Adrenal gland (tissue), 12 donors: ENCODE data around the gene GUCY1A1. TPM values are rescaled to one million over a fixed set of nuclear protein-coding genes. Genes with fewer than 3 reads are reported as not detected.

Source experiments
- DNase-seq, 7 donors: peaks; one replicate each; pipeline ENCODE4 v3.0.0-alpha.2; 2019 to 2020
- H3K27ac ChIP-seq, 5 donors: fragments of 200-600 bp; sonication (generic) in 4 of 5; 1 replicate in 3 of 5; 2 replicates in 2 of 5; pipeline versions ENCODE4 v1.5.1 to v1.8.0; 2016 to 2020; ENCODE audit warnings: mild to moderate bottlenecking in 1 of 5
- H3K27me3 ChIP-seq: fragments of 200-600 bp; 2 replicates; pipeline ENCODE4 v1.8.0; 2021
- H3K36me3 ChIP-seq, 2 donors: fragments of 200-600 bp; replicated peaks in 1 of 2; 1 replicate in 1 of 2; 2 replicates in 1 of 2; pipeline versions ENCODE4 v1.5.1 to v1.8.0; 2018 to 2022
- H3K4me1 ChIP-seq, 2 donors: fragments of 200-600 bp; replicated peaks in 1 of 2; 1 replicate in 1 of 2; 2 replicates in 1 of 2; pipeline versions ENCODE4 v1.5.1 to v1.8.0; 2018 to 2021
- H3K4me3 ChIP-seq, 4 donors: fragments of 200-600 bp; sonication (generic) in 3 of 4; one replicate each; pipeline ENCODE4 v1.5.1; 2016 to 2018
- H3K9me3 ChIP-seq, 3 donors: fragments of 200-600 bp; sonication (generic) in 1 of 3; replicated peaks in 1 of 3; 1 replicate in 2 of 3; 2 replicates in 1 of 3; pipeline versions ENCODE4 v1.5.1 to v1.8.0; 2016 to 2021
- CTCF ChIP-seq, 6 experiments: fragments of 450-650 bp in 4 of 6; fragments of 200-600 bp in 2 of 6; sonication (generic) in 1 of 6; IDR thresholded peaks; 1 replicate in 5 of 6; 2 replicates in 1 of 6; pipeline versions ENCODE4 v1.5.1 to v1.8.0; 2016 to 2021; ENCODE audit warnings: antibody characterized with exemption in 6 of 6, mild to moderate bottlenecking in 2 of 6, moderate library complexity in 1 of 6
- POLR2A ChIP-seq, 2 donors: fragments of 450-650 bp; IDR thresholded peaks; one replicate each; pipeline ENCODE4 v1.6.1; 2017; ENCODE audit warnings: antibody characterized with exemption in 2 of 2, mild to moderate bottlenecking in 2 of 2, moderate library complexity in 1 of 2
- WGBS, 4 donors: extraction: QIAGEN DNeasy Blood & Tissue Kit in 2 of 4; methylation state at CpG; one replicate each; pipeline versions ENCODE4 v1.1.5 to v1.1.7; 2013 to 2017; 5-methylcytosine and 5-hydroxymethylcytosine counted together
- intact Hi-C, 2 donors: fragments of 100-400 bp; cut with DNase I; formaldehyde crosslinking; loops; one replicate each; pipeline versions ENCODE4 v1.14.1 to v1.15.0; 2022 to 2023
- polyA plus RNA-seq, 3 donors: library from polyadenylated mRNA; stranded (reverse); fragments of 200-250 nt in 2 of 3; fragments of 350-450 nt in 1 of 3; fragmentation: Illumina TruSeq in 1 of 3; extraction: RNeasy Lipid Tissue Mini Kit (QIAGEN cat#74804) in 1 of 3; gene quantifications; one replicate each; pipeline ENCODE4 v1.2.3, GENCODE V29; 2013 to 2014
- total RNA-seq, 9 donors: library from RNA; depleted of rRNA in 4 of 9; stranded (reverse); fragments of >200 nt in 4 of 9; fragments of 120-200 nt in 1 of 9; fragmentation: NEBNext Ultra II Directional in 1 of 9; extraction: Animal tissue kit (Norgen Biotek cat#: 25700) in 1 of 9; gene quantifications; one replicate each; pipeline versions ENCODE4 v1.1.0 to v1.2.4, GENCODE V29; 2013 to 2023
- donor health status: healthy with polysubstance abuse.
- donor health status: Bipolar disorder and iron deficiency.
- donor health status: DM: yes; HTN: yes; CAD: no.
- donor health status: DM: no; HTN: no; CAD: no.
- donor health status: DM: no; HTN: no; CAD: no.
- donor health status: DM: yes; HTN: yes; CAD: no.

GUCY1A1 gene
- total and polyA plus RNA-seq, 12 donors: 2.3 to 17.1 (median 10.3) TPM

GRCh38 chr4:155780775-155781174 is 114.1 kb downstream of the GUCY1A1 start:
- intact Hi-C loops: loop anchor here in 1 of 2 donors (10.0 kb wide), 1 partner anchor 336 kb away; no protein-coding TSS in a partner anchor
- H3K36me3 ChIP-seq: no peaks in the 10 kb centered on the region
- H3K27ac ChIP-seq: no peak overlapping the region
- no peaks in the 10 kb centered on the region for H3K9me3 ChIP-seq
- H3K4me3 ChIP-seq: no peak overlapping the region
- no peak for TF ChIP-seq POLR2A (IDR thresholded peaks at IDR 0.05)
- DNase-seq: no peak
- H3K4me1 ChIP-seq: no peaks in the 10 kb centered on the region
- no peaks in the 10 kb centered on the region for H3K27me3 ChIP-seq
- 25 to 47% (median 43%) methylated on average over 1 of the region's 1 CpG for WGBS, 4 donors

DNA sequence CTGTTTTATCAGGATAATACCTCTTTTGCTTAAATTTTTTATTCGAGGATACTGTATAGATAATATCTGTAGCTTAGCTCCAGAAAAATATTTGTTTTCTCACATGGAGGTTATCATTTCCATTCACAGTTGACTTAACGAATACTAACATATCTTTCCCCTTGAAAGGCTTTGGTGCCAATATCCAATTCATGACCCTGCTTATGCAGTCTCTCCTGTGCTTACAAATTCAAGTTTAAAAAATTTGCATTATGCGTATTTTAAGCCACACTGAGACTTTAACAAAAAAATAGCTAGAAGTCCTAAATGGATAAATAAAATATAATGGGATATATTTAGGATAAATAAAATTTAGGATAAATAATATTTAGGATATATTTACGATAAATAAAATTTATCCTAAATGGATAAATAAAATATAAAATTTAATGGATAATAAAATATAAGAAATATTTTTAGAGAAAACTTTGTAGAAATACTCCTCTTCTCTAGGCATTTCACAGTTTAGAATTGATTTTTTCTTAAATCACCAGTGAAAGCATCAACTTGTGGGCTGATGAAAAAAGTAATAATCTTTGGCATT is 114.7 kb downstream of the GUCY1A1 start:
- H3K4me3 ChIP-seq: no peak overlapping the region
- no peaks in the 10 kb centered on the region for H3K27me3 ChIP-seq
- DNase-seq: no peak
- no peaks in the 10 kb centered on the region for H3K4me1 ChIP-seq
- no peaks in the 10 kb centered on the region for H3K9me3 ChIP-seq
- TF ChIP-seq POLR2A (IDR thresholded peaks at IDR 0.05): no peak
- TF ChIP-seq CTCF (IDR thresholded peaks at IDR 0.05): no peak
- WGBS, 4 donors: 73 to 81% (median 74%) methylated on average over 4 of the region's 4 CpGs
- no peaks in the 10 kb centered on the region for H3K36me3 ChIP-seq
- H3K27ac ChIP-seq: no peak overlapping the region
- intact Hi-C loops: loop anchor here in 1 of 2 donors (10.0 kb wide), 1 partner anchor 337 kb away; no protein-coding TSS in a partner anchor

Other genes with a start within 250 kb of the GUCY1A1 start
- 1 to 10 TPM in 8 of 9 donors, under 1 TPM in 1; 0.87 to 5.1 (median 2.7) TPM for gene GUCY1B1, start 92.2 kb downstream of the GUCY1A1 start, total RNA-seq
- gene GUCY1B1, start 92.2 kb downstream of the GUCY1A1 start, polyA plus RNA-seq: 10 to 100 TPM in 1 of 3 donors, 1 to 10 TPM in 2; 4.3 to 11.6 (median 4.4) TPM
- gene ASIC5, start 199.4 kb downstream of the GUCY1A1 start, total RNA-seq: not detected
- not detected for gene ASIC5, start 199.4 kb downstream of the GUCY1A1 start, polyA plus RNA-seq
- 1 to 10 TPM in 7 of 9 donors, under 1 TPM in 2; 0.56 to 9.8 (median 3.3) TPM for gene TDO2, start 236.8 kb downstream of the GUCY1A1 start, total RNA-seq
- 1 to 10 TPM; 1.7 to 9.3 (median 1.9) TPM for gene TDO2, start 236.8 kb downstream of the GUCY1A1 start, polyA plus RNA-seq